HL-60 (cell line): Measurements from ENCODE around the gene MAGEC1.

Experiments
- DNase-seq, 2 experiments: peaks; one replicate each; pipeline ENCODE4 v3.0.0-alpha.2; 2010 to 2020; ENCODE audit warnings: low read depth in 1 of 2, low spot score in 1 of 2
- H3K27ac ChIP-seq: fragments of 250-450 bp; sonication (Bioruptor Pico); replicated peaks from 2 replicates; pipeline ENCODE4 v1.5.1; 2020; ENCODE audit warnings: mild to moderate bottlenecking, moderate library complexity
- H3K27me3 ChIP-seq: fragments of 250-450 bp; sonication (Bioruptor Pico); 2 replicates; pipeline ENCODE4 v1.5.1; 2021; ENCODE audit warnings: mild to moderate bottlenecking, moderate library complexity; ENCODE audit not compliant: insufficient read depth, poor library complexity, severe bottlenecking
- H3K4me3 ChIP-seq: replicated peaks from 2 replicates; pipeline ENCODE4 v1.5.1; 2011; ENCODE audit warnings: mild to moderate bottlenecking, control low read depth, low read length; ENCODE audit not compliant: insufficient read depth
- CTCF ChIP-seq: IDR thresholded peaks from one replicate; pipeline ENCODE4 v1.5.1; 2011; ENCODE audit warnings: low read length, control low read depth, inconsistent platforms; ENCODE audit not compliant: insufficient read depth
- GABPA ChIP-seq: IDR thresholded peaks from 2 replicates; pipeline ENCODE4 v1.6.1; 2012; ENCODE audit warnings: low read depth
- POLR2AphosphoS5 ChIP-seq: IDR thresholded peaks from 2 replicates; pipeline ENCODE4 v1.6.1; 2012; ENCODE audit warnings: low read depth
- REST ChIP-seq: IDR thresholded peaks from 2 replicates; pipeline ENCODE4 v1.6.1; 2012; ENCODE audit warnings: low read depth; ENCODE audit not compliant: insufficient replicate concordance
- SPI1 ChIP-seq: IDR thresholded peaks from 2 replicates; pipeline ENCODE4 v1.6.1; 2012; ENCODE audit warnings: low read depth, mild to moderate bottlenecking, borderline replicate concordance

The MAGEC1 gene

GRCh38 chrX:141934059-141934641, 30.5 kb downstream of the MAGEC1 start:
- TF ChIP-seq REST (no peak), SPI1 (no peak), POLR2AphosphoS5 (no peak), GABPA (no peak), CTCF (no peak)
- DNase-seq: no peak
- no peaks in the 10 kb centered on the region for H3K27me3 ChIP-seq
- H3K27ac ChIP-seq: no peak overlapping the region
- no peak overlapping the region for H3K4me3 ChIP-seq

GRCh38 chrX:141935645-141936044, 32.0 kb downstream of the MAGEC1 start:
- Histone ChIP-seq H3K27ac (no peak overlapping the region), H3K27me3 (no peaks in the 10 kb centered on the region), H3K4me3 (no peak overlapping the region)
- no peak for DNase-seq
- TF ChIP-seq REST: no peak
- TF ChIP-seq CTCF: no peak
- TF ChIP-seq GABPA: no peak
- no peak for TF ChIP-seq POLR2AphosphoS5
- no peak for TF ChIP-seq SPI1

GRCh38 chrX:141936080-141936479, 32.4 kb downstream of the MAGEC1 start:
- TF ChIP-seq GABPA (no peak), POLR2AphosphoS5 (no peak), CTCF (no peak), REST (no peak), SPI1 (no peak)
- no peak overlapping the region for H3K4me3 ChIP-seq
- H3K27ac ChIP-seq: no peak overlapping the region
- no peaks in the 10 kb centered on the region for H3K27me3 ChIP-seq
- DNase-seq: no peak
